PC-9 (cell line): ENCODE data around the gene COL4A3. TPM values are rescaled to one million over a fixed set of nuclear protein-coding genes. Genes with fewer than 3 reads are reported as not detected.

Experiments
- Bru-seq: library from RNA; stranded (reverse); fragments of 400-500 nt; gene quantifications from one replicate; lab custom pipeline; 2021; lab: Mats Ljungman, UMichigan
- BruChase-seq, 2 experiments: library from RNA; stranded (reverse); fragments of 400-500 nt; gene quantifications; one replicate each; lab custom pipeline; 2021; lab: Mats Ljungman, UMichigan
- BruUV-seq: library from RNA; stranded (reverse); fragments of 400-500 nt; replicated peaks from 2 replicates; lab custom pipeline; 2021; lab: Mats Ljungman, UMichigan
- CTCF ChIA-PET: fragments of 300-600 bp; sonication (Branson Sonifier 250); formaldehyde crosslinking; loops from one replicate; lab custom pipeline; 2022; ENCODE audit warnings: antibody characterized with exemption; lab: Charles Lee
- POLR2A ChIA-PET: fragments of 300-600 bp; sonication (Branson Sonifier 250); formaldehyde crosslinking; loops from one replicate; lab custom pipeline; 2022; ENCODE audit warnings: antibody characterized with exemption; ENCODE audit not compliant: unreplicated experiment; lab: Charles Lee
- DNase-seq, 2 experiments: peaks; one replicate each; pipeline versions ENCODE4 v3.0.0 to v3.0.0-alpha.2; 2015 to 2022; ENCODE audit warnings: mixed read lengths in 1 of 2
- H2AFZ ChIP-seq: fragments of 200-600 bp; sonication (generic); 2 replicates; pipeline ENCODE4 v1.8.1; 2017; ENCODE audit warnings: antibody characterized with exemption
- H3F3A ChIP-seq: fragments of 200-600 bp; sonication (generic); 2 replicates; pipeline ENCODE4 v1.8.1; 2017; ENCODE audit warnings: antibody characterized with exemption, mild to moderate bottlenecking, low read depth; ENCODE audit not compliant: insufficient read depth
- H3K27ac ChIP-seq: fragments of 200-600 bp; sonication (generic); 2 replicates; pipeline ENCODE4 v1.6.1; 2016; ENCODE audit warnings: mixed run types
- H3K27me3 ChIP-seq: fragments of 200-600 bp; sonication (generic); 2 replicates; pipeline ENCODE4 v1.6.1; 2016; ENCODE audit warnings: low read depth, mixed run types; ENCODE audit not compliant: insufficient read depth
- H3K36me3 ChIP-seq: fragments of 200-600 bp; sonication (generic); 2 replicates; pipeline ENCODE4 v1.6.1; 2016; ENCODE audit warnings: low read depth, mixed run types
- H3K4me1 ChIP-seq: fragments of 200-600 bp; sonication (generic); replicated peaks from 2 replicates; pipeline ENCODE4 v1.6.1; 2016; ENCODE audit warnings: mixed run types; ENCODE audit not compliant: insufficient read depth
- H3K4me2 ChIP-seq: fragments of 200-600 bp; sonication (generic); 2 replicates; pipeline ENCODE4 v1.6.1; 2017; ENCODE audit warnings: mixed run types
- H3K4me3 ChIP-seq: fragments of 200-600 bp; sonication (generic); 2 replicates; pipeline ENCODE4 v1.6.1; 2016; ENCODE audit warnings: mixed run types
- H3K79me2 ChIP-seq: fragments of 200-600 bp; sonication (generic); 2 replicates; pipeline ENCODE4 v1.6.1; 2017; ENCODE audit warnings: low read depth, mixed run types
- H3K9me2 ChIP-seq: fragments of 200-600 bp; sonication (generic); 2 replicates; pipeline ENCODE4 v1.8.1; 2017; ENCODE audit warnings: mild to moderate bottlenecking; ENCODE audit not compliant: insufficient read depth
- H3K9me3 ChIP-seq: fragments of 200-600 bp; sonication (generic); 2 replicates; pipeline ENCODE4 v1.8.1; 2016; ENCODE audit warnings: low read depth; ENCODE audit not compliant: insufficient read depth
- H4K20me1 ChIP-seq: fragments of 200-600 bp; sonication (generic); 2 replicates; pipeline ENCODE4 v1.8.1; 2017; ENCODE audit not compliant: insufficient read depth
- CTCF ChIP-seq: fragments of 200-600 bp; sonication (generic); conservative IDR thresholded peaks from 2 replicates; pipeline ENCODE4 v1.6.1; 2017; ENCODE audit warnings: mixed run types, antibody characterized with exemption, mild to moderate bottlenecking, moderate library complexity
- EZH2 ChIP-seq: fragments of 200-600 bp; sonication (generic); IDR thresholded peaks from 2 replicates; pipeline ENCODE4 v1.8.0; 2017; ENCODE audit warnings: antibody characterized with exemption, low read depth
- intact Hi-C: fragments of 100-400 bp; cut with micrococcal nuclease; formaldehyde crosslinking; loops from one replicate; pipeline ENCODE4 v1.10.0; 2022; ENCODE audit not compliant: unreplicated experiment
- long read RNA-seq: library from polyadenylated mRNA; stranded (forward); transcript quantifications from one replicate; pipeline ENCODE4 v2.0.0, GENCODE V29; 2022
- total RNA-seq: library from RNA; stranded (reverse); gene quantifications from 2 replicates; pipeline ENCODE4 v1.2.3, GENCODE V29; 2021

COL4A3 gene
- total RNA-seq (2.2 and 3.5 TPM in 2 replicates), Bru-seq, nascent RNA (percentile 41 among the genes with signal in this experiment), BruChase-seq, experiment 1, labeled RNA remaining after a 2-hour chase (percentile 48 among the genes with signal in this experiment), BruChase-seq, experiment 2, labeled RNA remaining after a 6-hour chase (percentile 39 among the genes with signal in this experiment)
- long read RNA-seq, partial matches to known transcripts: 1 of 16 reads
- long read RNA-seq, other reads (novel, unspliced or antisense): 15 of 16 reads

- Histone ChIP-seq H3K27me3 (no peaks in the 10 kb centered on the region), H3K4me3 (peak within 1 kb of the TSS; percentile 75), H3K27ac (no peak within 1 kb of the TSS), H2AFZ (peak within 1 kb of the TSS; percentile 90), H3K9me2 (no peaks in the 10 kb centered on the region), H3K4me1 (peaks cover 9% of the 10 kb centered on the region; the same call in 1 of the 2 replicates), H3K4me2 (peak within 1 kb of the TSS; percentile 94), H3K79me2 (no peaks in the 10 kb centered on the region), H3K36me3 (no peaks in the 10 kb centered on the region), H3F3A (0 out of 2 replicates have a peak, but pooled peaks cover 6% of the 10 kb centered on the region), H4K20me1 (no peaks in the 10 kb centered on the region), H3K9me3 (no peaks in the 10 kb centered on the region)
- intact Hi-C loops: loop anchor here (2.0 to 5.0 kb wide), 2 partner anchors 48 to 75 kb away; no protein-coding TSS in a partner anchor
- no TSS peak for BruUV-seq
- peak in 1 of 2 experiments; percentile 64 for DNase-seq
- POLR2A ChIA-PET: no interaction called here
- TF ChIP-seq EZH2 (no peak), CTCF (no peak)
- CTCF ChIA-PET: interaction anchor here (0.9 kb wide), 1 partner anchor 74 kb away, joined by 3 read pairs; no protein-coding TSS in a partner anchor
Observed at GRCh38 chr2:227163998-227164762, at the start of gene COL4A3, which contains the start of gene COL4A4. Gene COL4A3 (plus strand): TSS chr2:227164624. CDS start chr2:227164727, 103 bp downstream. Gene COL4A4 (minus strand): TSS chr2:227164205. CDS start chr2:227147483, 16,722 bp downstream.

GRCh38 chr2:227115761-227116160 is 48.7 kb upstream of the COL4A3 start:
- Histone ChIP-seq H3K4me2 (no peak overlapping the region), H3K79me2 (no peaks in the 10 kb centered on the region), H3K36me3 (no peaks in the 10 kb centered on the region), H4K20me1 (no peaks in the 10 kb centered on the region), H2AFZ (no peak overlapping the region), H3K9me2 (no peaks in the 10 kb centered on the region), H3K4me3 (no peak overlapping the region), H3F3A (no peaks in the 10 kb centered on the region), H3K27me3 (no peaks in the 10 kb centered on the region), H3K4me1 (no peaks in the 10 kb centered on the region), H3K9me3 (no peaks in the 10 kb centered on the region), H3K27ac (no peak overlapping the region)
- CTCF ChIA-PET: no interaction called here
- no TSS peak for BruUV-seq
- intact Hi-C loops: no loop called here
- POLR2A ChIA-PET: no interaction called here
- TF ChIP-seq EZH2 (no peak), CTCF (no peak)
- no peak for DNase-seq

- Histone ChIP-seq H3K27me3 (no peaks in the 10 kb centered on the region), H3K4me3 (no peak overlapping the region), H3K9me2 (no peaks in the 10 kb centered on the region), H3K36me3 (no peaks in the 10 kb centered on the region), H3K27ac (no peak overlapping the region), H3K4me1 (no peaks in the 10 kb centered on the region), H2AFZ (no peak overlapping the region), H4K20me1 (no peaks in the 10 kb centered on the region), H3K79me2 (no peaks in the 10 kb centered on the region), H3F3A (no peaks in the 10 kb centered on the region), H3K9me3 (no peaks in the 10 kb centered on the region), H3K4me2 (no peak overlapping the region)
- BruUV-seq: no TSS peak
- no peak for DNase-seq
- intact Hi-C loops: no loop called here
- no peak for TF ChIP-seq EZH2
- no peak for TF ChIP-seq CTCF
- ChIA-PET CTCF (no interaction called here), POLR2A (no interaction called here)
Observed at GRCh38 chr2:227117027-227117426, 47.4 kb upstream of the COL4A3 start.
